HL-60/S4 treated with retinoic acid at 250 ng/mL for 4 days and 3 days (cell line): ENCODE results near the gene TMC8.

Experiments used
- in situ Hi-C: fragments of 300-500 bp; cut with MboI; formaldehyde crosslinking; loops from 2 replicates; pipeline ENCODE4 v1.7.0; 2022; ENCODE audit warnings: low sequenced_read_pairs

The TMC8 gene

GRCh38 chr17:78122216-78122930, 8.2 kb upstream of the TMC8 start:
- in situ Hi-C loops, result no loop called here

DNA sequence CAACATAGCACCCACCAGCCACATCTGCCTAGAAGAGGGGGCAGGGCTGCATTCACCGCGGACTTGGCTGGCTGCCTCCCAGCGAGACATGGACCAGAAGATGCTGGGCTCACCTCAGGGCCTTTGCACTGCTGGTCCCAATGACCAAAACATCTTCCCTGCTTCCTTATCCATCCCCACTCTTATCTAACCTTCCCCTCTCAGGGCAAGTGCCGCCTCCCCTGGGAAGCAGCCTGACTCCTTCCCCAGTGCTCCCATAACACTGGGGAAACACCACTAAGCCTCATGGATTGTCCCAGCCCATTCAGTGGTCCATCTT, 7.7 kb upstream of the TMC8 start:
- in situ Hi-C loops, result no loop called here

DNA sequence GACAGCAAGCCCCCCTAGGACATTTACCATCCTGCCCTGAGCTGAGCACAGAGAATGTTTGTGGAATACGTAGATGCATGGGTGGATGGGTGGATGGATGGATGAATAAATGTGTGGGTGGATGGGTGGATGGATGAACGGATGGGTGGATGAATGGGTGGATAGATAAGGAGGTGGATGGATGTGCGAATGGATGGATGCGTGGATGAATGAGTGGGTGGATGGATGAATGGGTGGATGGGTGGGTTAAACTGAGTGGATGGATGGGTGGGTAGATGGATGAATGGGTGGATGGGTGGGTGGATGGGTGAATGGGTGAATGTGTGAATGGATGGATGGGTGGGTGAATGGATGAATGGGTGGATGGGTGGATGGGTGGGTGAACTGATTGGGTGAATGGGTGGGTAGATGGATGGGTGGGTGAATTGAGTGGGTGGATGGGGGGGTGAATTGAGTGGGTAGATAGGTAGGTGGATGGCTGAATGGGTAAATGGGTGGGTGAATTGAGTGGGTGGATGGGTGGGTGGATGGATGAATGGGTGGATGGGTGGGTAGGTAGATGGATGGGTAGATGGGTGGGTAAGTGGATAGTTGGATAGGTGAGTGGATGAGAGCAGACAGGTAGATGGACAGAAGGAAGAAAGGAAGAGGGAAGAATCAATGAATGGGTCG, 7.2 kb upstream of the TMC8 start:
- in situ Hi-C loops, result no loop called here

DNA sequence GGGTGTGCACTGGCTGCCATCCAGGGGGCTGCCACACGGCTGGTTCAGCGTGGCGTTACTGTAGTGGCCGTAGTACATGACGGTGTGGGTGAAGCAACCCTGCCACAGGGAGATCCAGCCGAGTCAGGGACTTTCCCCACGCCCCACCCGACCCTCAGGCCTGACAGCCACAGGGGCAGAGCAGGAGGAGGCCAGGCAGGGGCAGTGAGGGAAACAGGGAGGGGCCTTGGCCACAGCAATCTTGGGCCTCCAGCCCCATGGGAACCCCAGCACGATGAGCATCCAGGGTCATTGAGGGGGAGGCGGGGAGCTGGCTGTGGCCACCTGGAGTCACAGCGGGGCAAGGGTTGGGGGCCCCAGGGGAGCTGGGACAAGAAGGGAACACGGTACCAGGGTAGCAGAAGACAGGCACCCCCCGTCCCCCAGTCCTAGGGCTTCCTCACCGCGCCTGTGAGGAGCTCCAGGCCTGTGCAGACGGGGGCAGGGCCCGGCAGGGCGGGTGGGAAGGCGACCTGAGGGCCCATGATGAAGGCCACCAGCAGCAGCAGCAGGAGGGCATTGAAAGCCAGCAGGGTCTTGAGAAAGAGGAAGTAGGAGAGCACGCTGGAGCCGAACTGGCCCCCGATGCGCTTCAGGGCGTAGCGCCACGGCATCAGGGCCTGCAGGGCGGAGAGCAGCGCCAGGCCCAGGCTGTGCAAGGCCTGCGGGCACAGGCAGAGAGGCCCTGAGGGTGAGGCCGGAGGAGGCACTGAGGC, 6.3 kb upstream of the TMC8 start:
- in situ Hi-C loops, result no loop called here

GRCh38 chr17:78124836-78125137, 5.8 kb upstream of the TMC8 start:
- in situ Hi-C loops, result no loop called here

DNA sequence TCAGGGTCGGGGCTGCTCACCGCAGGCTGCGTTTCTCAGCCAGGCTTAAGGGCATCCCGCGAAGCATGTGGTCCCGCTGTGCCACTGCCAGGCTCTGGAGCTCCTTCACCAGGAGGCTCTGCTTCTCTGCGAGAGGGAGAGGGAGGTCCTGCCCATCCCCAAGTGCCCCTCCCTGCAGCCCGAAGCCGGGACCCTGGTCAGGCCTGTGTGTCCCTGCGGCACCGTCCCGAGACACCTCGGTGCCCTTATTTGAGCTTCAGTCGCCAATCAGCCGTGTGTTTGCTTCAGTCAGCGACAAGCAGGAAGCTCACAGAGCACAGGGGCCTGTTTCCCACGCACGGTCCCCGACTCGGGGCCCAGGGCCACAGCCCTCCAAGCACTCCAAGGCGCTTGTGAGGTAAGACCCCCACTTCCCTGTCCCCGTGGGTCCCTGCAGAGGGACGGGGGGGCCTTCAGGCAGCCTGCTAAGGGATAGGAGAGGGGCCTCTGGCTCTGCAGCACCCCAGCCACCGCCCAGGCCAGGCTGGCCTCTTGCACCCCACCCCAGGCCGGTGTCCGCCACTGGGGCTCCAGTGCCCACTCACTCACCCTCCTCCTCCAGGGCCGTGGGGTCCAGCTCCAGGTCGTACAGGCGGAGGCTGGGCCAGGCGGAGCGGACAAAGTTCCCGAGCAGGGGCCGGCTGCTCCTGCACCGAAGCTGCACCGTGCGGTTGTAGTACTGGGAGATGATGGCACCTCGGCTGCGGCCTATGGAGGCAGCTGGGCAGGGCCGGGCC, 5.2 kb upstream of the TMC8 start:
- in situ Hi-C loops, result no loop called here

GRCh38 chr17:78125976-78126894, 4.3 kb upstream of the TMC8 start:
- in situ Hi-C loops, result no loop called here

- in situ Hi-C loops, result no loop called here
Observed at GRCh38 chr17:78126895-78127238, 3.7 kb upstream of the TMC8 start.

DNA sequence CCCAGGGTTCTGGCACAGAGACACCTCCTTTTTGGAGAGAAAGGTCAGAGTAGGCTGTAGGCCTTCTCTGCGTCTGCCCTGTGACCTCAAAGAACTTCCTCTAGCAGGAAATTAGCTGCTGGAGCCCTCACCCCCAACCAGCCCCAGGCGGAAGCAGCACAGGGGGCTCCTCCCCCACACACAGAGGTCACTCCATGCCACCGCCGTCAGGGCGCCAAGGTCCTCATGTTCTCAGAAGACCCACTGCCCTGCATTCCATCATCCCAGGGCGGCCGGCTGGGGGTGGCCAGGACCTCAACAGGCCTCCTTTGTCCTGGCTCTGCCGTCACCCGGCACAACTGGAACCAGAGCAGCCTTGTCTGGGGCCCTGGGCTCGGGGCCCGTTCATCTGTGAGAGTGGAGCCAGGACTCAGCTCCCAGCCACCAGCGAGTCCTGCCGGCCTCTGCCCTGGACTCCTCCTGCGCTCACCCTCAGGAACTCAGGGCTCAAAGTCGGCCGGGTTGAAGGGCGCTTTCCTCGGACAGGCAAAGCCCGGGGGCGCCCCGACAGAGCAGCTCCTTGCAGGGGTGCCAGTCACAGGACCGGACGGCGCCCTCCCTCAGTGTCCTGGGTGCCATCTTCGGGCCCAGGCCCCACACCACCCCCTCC, 3.2 kb upstream of the TMC8 start:
- in situ Hi-C loops, result no loop called here

DNA sequence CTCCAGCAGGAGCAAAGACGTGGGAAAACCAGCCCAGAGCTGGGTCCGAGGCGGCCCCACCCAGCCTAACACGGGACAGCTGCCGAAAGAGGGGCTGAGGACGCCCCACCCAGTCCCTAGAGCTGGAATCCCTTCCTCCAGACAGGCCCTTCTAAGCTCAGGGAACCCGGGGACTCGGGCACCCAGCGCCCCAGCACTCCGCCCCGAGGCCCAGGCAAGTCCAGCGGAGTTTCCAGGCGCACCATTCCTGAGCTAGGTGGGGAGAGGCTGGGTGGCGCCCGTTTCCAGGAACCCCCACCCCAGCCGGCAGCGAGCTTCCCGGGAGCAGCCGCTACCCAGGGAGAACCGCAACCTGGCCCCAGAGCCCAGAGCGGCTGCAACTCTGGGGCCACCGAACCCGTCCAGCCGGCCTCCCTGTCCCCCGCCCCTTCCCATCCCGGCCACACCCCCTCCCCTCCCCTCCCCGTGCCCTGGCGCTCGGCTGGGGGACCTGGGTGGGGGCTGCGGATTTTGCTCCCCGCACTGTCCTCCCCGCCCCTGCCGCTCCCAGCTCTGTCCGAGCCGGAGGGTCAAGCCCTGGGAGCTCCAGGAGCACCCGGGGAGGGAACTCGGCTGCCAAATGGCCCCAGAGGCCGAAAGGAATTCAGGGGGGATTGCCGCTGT, 2.6 kb upstream of the TMC8 start:
- in situ Hi-C loops, result no loop called here

GRCh38 chr17:78128551-78129350, 1.8 kb upstream of the TMC8 start, which contains the start of gene TMC6:
TSS of gene TMC6 (minus strand) at chr17:78128755. CDS start at chr17:78126832, 1,923 bp downstream.
- in situ Hi-C loops, result no loop called here

- in situ Hi-C loops, result no loop called here
Observed at GRCh38 chr17:78129351-78130089, 1.1 kb upstream of the TMC8 start.

- in situ Hi-C loops, result no loop called here
Observed at GRCh38 chr17:78130090-78130436, 508 bp upstream of the TMC8 start.

DNA sequence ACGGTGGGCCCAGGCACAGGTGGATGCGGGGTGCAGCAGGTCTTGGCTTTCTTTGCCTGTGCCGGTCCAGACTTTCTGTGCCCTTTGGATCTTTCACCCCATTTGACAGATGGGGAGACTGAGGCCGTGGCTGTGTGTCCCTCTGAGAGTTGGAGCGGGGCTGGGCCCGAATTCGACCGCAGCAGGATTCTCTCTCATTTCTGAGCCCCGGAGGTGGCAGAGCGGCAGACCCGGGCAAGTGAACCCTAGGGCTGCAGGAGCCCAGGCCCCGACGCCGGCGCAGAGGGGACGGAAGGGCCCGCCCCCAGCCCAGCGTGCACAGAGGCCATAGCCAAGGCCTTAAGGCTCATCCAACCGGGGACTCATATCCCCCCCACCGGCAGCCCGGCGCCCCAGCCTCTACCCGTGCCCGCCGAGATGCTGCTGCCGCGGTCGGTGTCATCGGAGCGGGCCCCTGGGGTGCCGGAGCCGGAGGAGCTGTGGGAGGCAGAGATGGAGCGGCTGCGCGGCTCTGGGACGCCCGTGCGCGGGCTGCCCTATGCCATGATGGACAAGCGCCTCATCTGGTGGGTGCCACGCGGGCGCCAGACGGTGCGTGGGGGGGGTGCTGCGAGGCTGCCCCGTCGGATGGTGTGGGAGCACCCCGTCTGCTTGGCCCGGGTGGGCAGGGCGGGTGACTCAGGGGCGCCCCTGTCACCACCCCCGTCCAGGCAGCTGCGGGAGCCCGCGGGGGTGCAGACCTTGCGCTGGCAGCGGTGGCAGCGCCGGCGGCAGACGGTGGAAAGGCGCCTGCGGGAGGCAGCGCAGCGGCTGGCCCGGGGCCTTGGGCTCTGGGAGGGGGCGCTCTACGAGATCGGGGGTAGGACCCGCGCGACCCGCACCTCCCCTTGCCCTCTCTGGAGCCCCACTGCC, 857 bp downstream of the TMC8 start:
- in situ Hi-C loops, result no loop called here

- in situ Hi-C loops, result no loop called here
Observed at GRCh38 chr17:78132084-78132676, 1.6 kb downstream of the TMC8 start.

DNA sequence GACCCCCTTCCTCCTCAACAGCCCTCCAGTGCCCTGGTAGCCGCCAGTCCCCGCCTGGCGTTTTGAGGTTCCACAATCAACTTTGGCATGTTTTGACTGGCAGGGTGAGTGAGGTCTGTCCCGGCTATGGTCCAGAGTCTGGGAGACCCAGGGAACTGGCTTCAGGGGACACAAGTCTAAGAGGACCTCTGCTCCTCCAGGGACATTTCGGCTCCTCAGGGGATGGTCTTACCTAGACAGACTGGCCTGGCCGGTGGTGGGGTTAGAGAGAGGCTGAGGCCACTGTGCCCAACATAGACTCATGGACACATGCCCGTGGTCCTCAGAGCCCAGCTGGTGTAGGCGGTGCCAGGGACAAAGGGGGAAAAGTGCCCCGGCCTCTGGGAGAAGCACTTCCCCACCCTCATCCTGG, 2.2 kb downstream of the TMC8 start:
- in situ Hi-C loops, result no loop called here
